Body of pancreas (tissue), 4 donors: ENCODE measurements around the gene IFITM10.

Source experiments
- CTCF ChIP-seq, 7 experiments: fragments of 450-650 bp in 4 of 7; fragments of 200-600 bp in 3 of 7; sonication (generic) in 3 of 7; IDR thresholded peaks; one replicate each; pipeline ENCODE4 v1.5.1; 2016 to 2019; ENCODE audit warnings: antibody characterized with exemption in 7 of 7
- POLR2A ChIP-seq, 3 donors: fragments of 450-650 bp; IDR thresholded peaks; one replicate each; pipeline ENCODE4 v1.6.1; 2016; ENCODE audit warnings: antibody characterized with exemption in 3 of 3, mild to moderate bottlenecking in 2 of 3

DNA sequence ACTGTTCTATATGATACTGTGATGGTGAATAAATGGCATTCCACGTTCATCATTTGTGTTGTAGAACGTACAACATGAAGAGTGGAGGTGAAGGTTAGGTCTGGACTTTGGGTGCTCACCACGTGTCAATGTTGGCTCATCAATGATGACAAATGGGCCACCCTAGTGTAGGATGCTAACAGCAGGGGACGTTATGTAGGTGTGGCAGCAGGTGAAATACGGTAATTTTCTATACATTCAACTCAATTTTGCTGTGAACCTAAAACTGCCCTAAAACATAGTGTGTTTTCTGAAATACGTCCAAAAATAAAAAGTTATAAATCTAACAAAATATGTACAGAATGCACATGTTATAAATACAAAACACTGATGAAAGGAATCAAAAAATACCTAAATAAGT lies 47.2 kb downstream of the IFITM10 start:
- no peak for TF ChIP-seq CTCF (IDR thresholded peaks at IDR 0.05)
- TF ChIP-seq POLR2A (IDR thresholded peaks at IDR 0.05), result no peak
